Activated CD8-positive, alpha-beta T cell treated with anti-CD3 and anti-CD28 coated beads for 36 hours (primary cell): ENCODE data around the gene C10orf105. TPM values are rescaled to one million over a fixed set of nuclear protein-coding genes. Genes with fewer than 3 reads are reported as not detected.

Source experiments
- ATAC-seq: fragments of 200-7000 bp; cut with Tn5 transposase; one replicate; pipeline ENCODE4 v1.10.0; 2021; ENCODE audit warnings: mild to moderate bottlenecking, moderate library complexity
- CTCF ChIA-PET: fragments of 350-600 bp; sonication (Branson Sonifier 250); formaldehyde crosslinking; loops from one replicate; lab custom pipeline; 2021; ENCODE audit warnings: antibody characterized with exemption; lab: Charles Lee
- POLR2A ChIA-PET: fragments of 350-600 bp; sonication (Branson Sonifier 250); formaldehyde crosslinking; loops from one replicate; lab custom pipeline; 2021; ENCODE audit warnings: antibody characterized with exemption; lab: Charles Lee
- DNase-seq: peaks from one replicate; pipeline ENCODE4 v3.0.0-alpha.2; 2020
- H3K27ac Mint-ChIP-seq: one replicate; pipeline ENCODE4 v1.8.0; 2021; ENCODE audit warnings: mild to moderate bottlenecking, mixed read lengths
- H3K27me3 Mint-ChIP-seq: one replicate; pipeline ENCODE4 v1.8.0; 2021; ENCODE audit warnings: mixed read lengths
- H3K36me3 Mint-ChIP-seq: one replicate; pipeline ENCODE4 v1.8.0; 2021; ENCODE audit warnings: low read depth, mixed read lengths
- H3K4me1 Mint-ChIP-seq: one replicate; pipeline ENCODE4 v1.8.0; 2021; ENCODE audit warnings: low read depth, mixed read lengths
- H3K4me3 Mint-ChIP-seq: one replicate; pipeline ENCODE4 v1.8.0; 2021; ENCODE audit warnings: mild to moderate bottlenecking, moderate library complexity, mixed read lengths
- H3K9me3 Mint-ChIP-seq: one replicate; pipeline ENCODE4 v1.8.0; 2021; ENCODE audit warnings: mixed read lengths
- CTCF ChIP-seq: fragments of 200-600 bp; IDR thresholded peaks from one replicate; pipeline ENCODE4 v1.8.0; 2022; ENCODE audit warnings: antibody characterized with exemption, mild to moderate bottlenecking
- intact Hi-C: fragments of 100-400 bp; cut with micrococcal nuclease; formaldehyde crosslinking; loops from one replicate; pipeline ENCODE4 v1.10.0; 2022
- total RNA-seq, 2 experiments: library from RNA; stranded (reverse); gene quantifications; one replicate each; pipeline ENCODE4 v1.2.3, GENCODE V29; 2021

C10orf105 gene
- total RNA-seq, 2 experiments from 2014 or later = 0.16 to 0.27 TPM

- intact Hi-C loops = no loop called here
- ATAC-seq = no peak
- no peak for DNase-seq
- H3K27me3 Mint-ChIP-seq = no peaks in the 10 kb centered on the region
- H3K36me3 Mint-ChIP-seq = peaks cover 41% of the 10 kb centered on the region
- POLR2A ChIA-PET = interaction anchor here (0.8 to 4.9 kb wide), 6 partner anchors 9 to 23 kb away, joined by 3 to 48 read pairs (median 18); no protein-coding TSS in a partner anchor
- peak overlapping the region; percentile 98 for H3K27ac Mint-ChIP-seq
- peaks cover 98% of the 10 kb centered on the region for H3K4me1 Mint-ChIP-seq
- no peak for TF ChIP-seq CTCF
- CTCF ChIA-PET = interaction anchor here (0.8 to 4.0 kb wide), 6 partner anchors 10 to 49 kb away, joined by 3 to 20 read pairs (median 6); partner anchors contain the start of gene VSIR
- H3K9me3 Mint-ChIP-seq = peaks cover 12% of the 10 kb centered on the region
- no peak overlapping the region for H3K4me3 Mint-ChIP-seq
These were observed 26.2 kb upstream of the C10orf105 start for GRCh38 chr10:71745664-71746250.

DNA sequence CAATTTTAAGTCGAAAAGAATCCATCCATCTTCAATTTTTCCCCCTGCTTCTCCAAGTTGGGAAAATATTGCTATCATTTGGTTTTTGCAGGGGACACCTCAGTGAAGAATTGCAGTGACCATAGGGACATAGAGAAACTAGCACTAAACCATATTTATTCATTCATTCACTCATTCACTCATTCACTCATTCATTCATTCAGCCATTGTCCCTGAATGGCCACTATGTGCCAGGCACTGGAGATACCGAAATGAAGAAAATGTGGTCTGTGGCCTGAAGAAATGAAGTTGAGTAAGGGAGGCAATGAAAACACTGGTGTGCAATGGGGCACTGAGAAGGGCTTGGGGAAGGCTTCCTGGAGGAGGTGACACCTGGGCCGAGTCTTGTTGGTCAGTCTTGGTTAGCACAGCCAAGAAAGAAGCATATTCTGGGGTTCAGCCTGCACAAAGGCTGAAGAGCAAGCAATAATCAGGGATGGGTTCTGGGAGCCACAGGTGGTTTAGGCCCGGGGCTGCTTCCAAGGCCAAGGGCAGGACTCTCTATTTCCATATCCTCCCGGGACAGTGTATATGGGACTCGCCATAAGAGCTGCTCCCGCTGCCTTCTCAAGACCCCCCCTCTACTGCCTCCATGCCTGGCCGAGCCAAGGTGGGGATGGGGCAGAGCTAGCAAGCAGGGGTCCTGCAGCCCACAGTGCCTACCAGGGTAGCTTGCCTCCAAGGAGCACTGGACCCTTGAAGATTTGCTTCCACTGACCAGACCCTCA is 25.5 kb upstream of the C10orf105 start:
- Mint-ChIP-seq H3K36me3 (peaks cover 35% of the 10 kb centered on the region), H3K4me1 (peaks cover 98% of the 10 kb centered on the region), H3K9me3 (peaks cover 12% of the 10 kb centered on the region), H3K27me3 (no peaks in the 10 kb centered on the region), H3K27ac (peak overlapping the region; percentile 98), H3K4me3 (no peak overlapping the region)
- intact Hi-C loops = no loop called here
- ATAC-seq (no peak), DNase-seq (no peak)
- TF ChIP-seq CTCF = no peak
- POLR2A ChIA-PET = interaction anchor here (0.9 to 4.9 kb wide), 5 partner anchors 8 to 24 kb away, joined by 3 to 48 read pairs (median 29); no protein-coding TSS in a partner anchor
- CTCF ChIA-PET = interaction anchor here (1.9 kb wide), 1 partner anchor 10 kb away, joined by 8 read pairs; no protein-coding TSS in a partner anchor

DNA sequence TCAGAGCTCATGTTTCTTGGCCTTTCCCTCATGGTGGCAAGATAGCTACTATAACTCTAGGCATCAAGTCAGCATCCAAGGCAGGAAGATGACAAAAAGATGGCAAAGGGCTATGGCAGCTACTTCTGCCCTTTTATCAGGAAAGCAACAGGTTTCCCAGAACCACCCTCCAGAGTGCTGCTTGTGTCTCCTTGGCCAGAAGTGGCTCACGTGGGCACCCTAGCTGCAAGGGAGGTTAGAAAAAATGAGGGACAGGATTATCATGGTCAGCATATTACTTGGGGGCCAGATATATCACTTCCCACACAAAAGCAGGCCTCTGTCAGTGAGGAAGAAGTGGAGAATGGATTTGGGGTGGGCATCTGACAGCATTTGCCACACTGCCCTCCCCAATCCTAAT is 24.3 kb upstream of the C10orf105 start:
- ATAC-seq (no peak), DNase-seq (no peak)
- Mint-ChIP-seq H3K36me3 (peaks cover 30% of the 10 kb centered on the region), H3K27ac (peak overlapping the region; percentile 85), H3K4me1 (peaks cover 100% of the 10 kb centered on the region), H3K27me3 (no peaks in the 10 kb centered on the region), H3K9me3 (peaks cover 12% of the 10 kb centered on the region), H3K4me3 (no peak overlapping the region)
- ChIA-PET CTCF (interaction anchor here (1.2 to 4.5 kb wide), 4 partner anchors 11 to 46 kb away, joined by 4 to 31 read pairs (median 7); no protein-coding TSS in a partner anchor), POLR2A (interaction anchor here (0.5 to 7.9 kb wide), 5 partner anchors 14 to 596 kb away, joined by 3 to 59 read pairs (median 4); partner anchors contain the start of gene VSIR)
- intact Hi-C loops = no loop called here
- no peak for TF ChIP-seq CTCF

DNA sequence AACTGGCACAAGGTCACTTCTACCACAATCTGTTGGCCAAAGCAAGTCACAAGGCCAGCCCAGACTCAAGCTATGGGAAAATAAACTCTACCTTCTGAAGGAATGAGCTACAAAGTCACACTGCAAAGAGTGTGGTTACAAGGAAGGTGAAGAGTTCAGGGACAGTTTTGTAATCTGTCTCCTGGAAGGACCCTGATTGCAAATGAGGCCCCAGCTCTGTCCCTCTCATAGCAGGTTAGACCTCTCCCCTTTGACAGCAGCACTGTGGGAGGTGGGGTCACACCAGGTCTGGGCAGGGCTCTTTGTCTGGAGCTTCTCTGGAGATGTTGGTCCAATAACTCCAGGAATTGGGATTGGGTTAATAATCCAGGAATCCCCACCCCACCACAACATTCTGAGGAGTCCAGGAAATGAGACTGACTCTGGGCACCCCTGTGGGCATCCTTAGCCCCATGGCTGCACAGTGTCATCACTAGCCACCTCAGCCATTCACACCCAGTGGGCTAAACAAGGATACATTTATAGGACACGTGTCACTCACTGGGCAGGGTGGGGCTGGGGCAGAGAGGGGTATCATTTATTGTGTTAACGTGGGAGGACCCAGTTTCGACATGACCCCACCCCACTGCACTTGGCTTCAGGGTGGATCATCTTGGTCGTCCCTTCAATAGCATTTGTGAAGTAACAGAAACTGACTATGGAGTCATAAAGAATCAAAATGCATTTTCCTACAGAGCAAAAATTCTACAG is 23.7 kb upstream of the C10orf105 start:
- ChIA-PET POLR2A (interaction anchor here (0.5 to 7.9 kb wide), 6 partner anchors 10 to 596 kb away, joined by 3 to 59 read pairs (median 6); partner anchors contain the start of gene VSIR), CTCF (interaction anchor here (0.6 to 4.5 kb wide), 10 partner anchors 10 to 916 kb away, joined by 3 to 31 read pairs (median 6); partner anchors contain the start of gene VSIR)
- no peak for TF ChIP-seq CTCF
- Mint-ChIP-seq H3K27me3 (no peaks in the 10 kb centered on the region), H3K9me3 (peaks cover 12% of the 10 kb centered on the region), H3K27ac (peak overlapping the region; percentile 85), H3K36me3 (peaks cover 25% of the 10 kb centered on the region), H3K4me1 (peaks cover 100% of the 10 kb centered on the region), H3K4me3 (no peak overlapping the region)
- intact Hi-C loops = no loop called here
- DNase-seq (no peak), ATAC-seq (no peak)
